PC-3 (cell line): ENCODE data around the gene RB1.

Experiments used
- CTCF ChIP-seq: fragments of 300-600 bp; sonication (generic); conservative IDR thresholded peaks from 2 replicates; pipeline ENCODE4 v1.5.1; 2017; ENCODE audit warnings: antibody characterized with exemption, low read depth, mild to moderate bottlenecking, low read length
- EZH2 ChIP-seq: fragments of 300-600 bp; sonication (generic); IDR thresholded peaks from one replicate; pipeline ENCODE4 v1.6.1; 2017; ENCODE audit warnings: antibody characterized with exemption, mild to moderate bottlenecking, low read length; ENCODE audit not compliant: unreplicated experiment

- TF ChIP-seq CTCF (no peak), EZH2 (no peak)
These were observed 227.3 kb downstream of the RB1 start for GRCh38 chr13:48530833-48531232.
